ENCODE data around the gene BCL2L2. TPM values are rescaled to one million over a fixed set of nuclear protein-coding genes. Genes with fewer than 3 reads are reported as not detected.

BCL2L2 gene
- total RNA-seq, 1 experiment from 2014 or later = 18.2 TPM

DNA sequence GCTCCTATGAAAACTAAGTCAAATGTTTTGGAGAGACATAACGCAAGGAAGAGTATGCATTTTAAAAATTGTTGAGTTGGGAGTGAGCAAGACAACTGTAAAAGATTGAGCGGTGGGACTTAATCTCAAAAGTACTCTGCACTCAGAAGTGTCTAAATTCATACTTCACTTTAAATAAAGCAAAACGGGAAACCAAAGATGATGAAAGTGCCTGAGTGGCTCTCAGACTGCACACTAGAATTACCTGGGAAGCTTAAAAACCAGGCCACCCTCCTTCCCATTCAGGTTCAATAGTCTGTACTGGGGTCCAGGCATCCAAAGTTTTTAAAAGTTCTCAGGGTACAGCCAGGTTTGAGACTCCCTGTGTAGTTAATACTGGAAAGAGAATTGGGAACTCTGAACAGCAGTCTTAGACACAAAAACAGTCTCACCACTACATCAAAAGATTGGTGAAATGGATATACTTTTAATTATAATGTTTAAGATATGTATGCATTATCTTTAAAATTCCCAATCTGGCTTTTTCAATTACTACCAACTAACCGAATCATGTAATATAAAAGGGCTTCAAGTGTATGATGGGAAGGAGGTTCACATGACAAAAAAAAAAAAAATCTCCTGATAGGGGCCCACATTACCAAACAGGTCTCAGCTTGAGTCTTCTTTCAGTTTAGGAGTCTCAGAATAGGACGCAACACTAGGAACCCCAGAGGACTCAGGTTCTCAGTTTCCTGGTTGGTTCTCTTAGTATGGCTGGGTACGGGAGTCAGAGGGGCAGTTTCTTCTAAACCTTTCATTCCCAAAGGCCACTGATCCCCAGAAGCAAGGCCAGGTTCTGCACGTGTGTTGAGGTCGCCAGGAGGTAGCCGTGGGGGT lies 21.7 kb upstream of the BCL2L2 start:
- no peaks in the 10 kb centered on the region for H3K9me3 Mint-ChIP-seq
- H3K27ac Mint-ChIP-seq = peak overlapping the region; percentile 63; the same call in 1 of the 2 replicates
- POLR2A ChIA-PET = interaction anchor here (0.7 to 0.9 kb wide), 3 partner anchors 21 to 876 kb away, joined by 3 to 7 read pairs (median 5); partner anchors contain the start of gene IRF9
- no peak for ATAC-seq
- peaks cover 56% of the 10 kb centered on the region for H3K27me3 Mint-ChIP-seq (ENCODE audit: low read depth)
- peaks cover 25% of the 10 kb centered on the region for H3K4me1 Mint-ChIP-seq
- no peak for DNase-seq (ENCODE audit: low spot score)
- H3K4me3 Mint-ChIP-seq = peak overlapping the region; percentile 93
- no peaks in the 10 kb centered on the region for H3K36me3 Mint-ChIP-seq
- CTCF ChIA-PET = interaction anchor here (0.6 to 2.3 kb wide), 5 partner anchors 9 to 103 kb away, joined by 3 to 23 read pairs (median 6); no protein-coding TSS in a partner anchor
- no peak for TF ChIP-seq TP53 (CRISPR knock-in tag; IDR thresholded peaks at IDR 0.05)
- TF ChIP-seq AFF4 (CRISPR knock-in tag; IDR thresholded peaks at IDR 0.05; ENCODE audit: borderline replicate concordance) = no peak
- TF ChIP-seq FOXP1 (CRISPR knock-in tag; IDR thresholded peaks at IDR 0.05; ENCODE audit: borderline replicate concordance) = no peak
- no peak for TF ChIP-seq ZMAT4 (CRISPR knock-in tag; IDR thresholded peaks at IDR 0.05)
- TF ChIP-seq ZNF423 (CRISPR knock-in tag; IDR thresholded peaks at IDR 0.05) = no peak
- TF ChIP-seq SP1 (CRISPR knock-in tag; conservative IDR thresholded peaks at IDR 0.05) = no peak
- TF ChIP-seq KAT7 (CRISPR knock-in tag; IDR thresholded peaks at IDR 0.05; ENCODE audit: borderline replicate concordance) = no peak
- TF ChIP-seq E2F5 (CRISPR knock-in tag; IDR thresholded peaks at IDR 0.05) = no peak
- no peak for TF ChIP-seq CBFB (CRISPR knock-in tag; IDR thresholded peaks at IDR 0.05; ENCODE audit: low read depth)
- TF ChIP-seq ZNF512 (CRISPR knock-in tag; IDR thresholded peaks at IDR 0.05; ENCODE audit: borderline replicate concordance) = no peak
- TF ChIP-seq IRF2 (CRISPR knock-in tag; IDR thresholded peaks at IDR 0.05; ENCODE audit: borderline replicate concordance, low read depth) = no peak
- TF ChIP-seq RELA (CRISPR knock-in tag; IDR thresholded peaks at IDR 0.05; ENCODE audit: borderline replicate concordance) = no peak
- TF ChIP-seq SMAD4 (CRISPR knock-in tag; IDR thresholded peaks at IDR 0.05) = no peak
- TF ChIP-seq GRHL2 (CRISPR knock-in tag; IDR thresholded peaks at IDR 0.05; ENCODE audit: insufficient replicate concordance, severe bottlenecking) = no peak
- TF ChIP-seq, protein P1, sequence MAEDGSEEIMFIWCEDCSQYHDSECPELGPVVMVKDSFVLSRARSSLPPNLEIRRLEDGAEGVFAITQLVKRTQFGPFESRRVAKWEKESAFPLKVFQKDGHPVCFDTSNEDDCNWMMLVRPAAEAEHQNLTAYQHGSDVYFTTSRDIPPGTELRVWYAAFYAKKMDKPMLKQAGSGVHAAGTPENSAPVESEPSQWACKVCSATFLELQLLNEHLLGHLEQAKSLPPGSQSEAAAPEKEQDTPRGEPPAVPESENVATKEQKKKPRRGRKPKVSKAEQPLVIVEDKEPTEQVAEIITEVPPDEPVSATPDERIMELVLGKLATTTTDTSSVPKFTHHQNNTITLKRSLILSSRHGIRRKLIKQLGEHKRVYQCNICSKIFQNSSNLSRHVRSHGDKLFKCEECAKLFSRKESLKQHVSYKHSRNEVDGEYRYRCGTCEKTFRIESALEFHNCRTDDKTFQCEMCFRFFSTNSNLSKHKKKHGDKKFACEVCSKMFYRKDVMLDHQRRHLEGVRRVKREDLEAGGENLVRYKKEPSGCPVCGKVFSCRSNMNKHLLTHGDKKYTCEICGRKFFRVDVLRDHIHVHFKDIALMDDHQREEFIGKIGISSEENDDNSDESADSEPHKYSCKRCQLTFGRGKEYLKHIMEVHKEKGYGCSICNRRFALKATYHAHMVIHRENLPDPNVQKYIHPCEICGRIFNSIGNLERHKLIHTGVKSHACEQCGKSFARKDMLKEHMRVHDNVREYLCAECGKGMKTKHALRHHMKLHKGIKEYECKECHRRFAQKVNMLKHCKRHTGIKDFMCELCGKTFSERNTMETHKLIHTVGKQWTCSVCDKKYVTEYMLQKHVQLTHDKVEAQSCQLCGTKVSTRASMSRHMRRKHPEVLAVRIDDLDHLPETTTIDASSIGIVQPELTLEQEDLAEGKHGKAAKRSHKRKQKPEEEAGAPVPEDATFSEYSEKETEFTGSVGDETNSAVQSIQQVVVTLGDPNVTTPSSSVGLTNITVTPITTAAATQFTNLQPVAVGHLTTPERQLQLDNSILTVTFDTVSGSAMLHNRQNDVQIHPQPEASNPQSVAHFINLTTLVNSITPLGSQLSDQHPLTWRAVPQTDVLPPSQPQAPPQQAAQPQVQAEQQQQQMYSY (CRISPR knock-in tag; IDR thresholded peaks at IDR 0.05) = no peak
- no peak for TF ChIP-seq HMGA2 (CRISPR knock-in tag; IDR thresholded peaks at IDR 0.05)

All from WTC11 (cell line).